ENCODE data around the gene CRHR2. TPM values are rescaled to one million over a fixed set of nuclear protein-coding genes. Genes with fewer than 3 reads are reported as not detected.

CRHR2 gene
- total RNA-seq, 1 donor from 2014 or later: not detected

GRCh38 chr7:30668102-30668501 lies 14.2 kb downstream of the CRHR2 start:
- H3K27ac ChIP-seq: no peak overlapping the region
- ATAC-seq (no peak), DNase-seq (no peak)
- H3K27me3 ChIP-seq (ENCODE audit: low read depth): no peaks in the 10 kb centered on the region
- H3K4me3 ChIP-seq: no peak overlapping the region
- no peaks in the 10 kb centered on the region for H3K4me1 ChIP-seq
- no peak for TF ChIP-seq CTCF (IDR thresholded peaks at IDR 0.05)
- no peaks in the 10 kb centered on the region for H3K36me3 ChIP-seq
- no peaks in the 10 kb centered on the region for H3K9me3 ChIP-seq
- intact Hi-C loops (cut with DNase I): no loop called here

DNA sequence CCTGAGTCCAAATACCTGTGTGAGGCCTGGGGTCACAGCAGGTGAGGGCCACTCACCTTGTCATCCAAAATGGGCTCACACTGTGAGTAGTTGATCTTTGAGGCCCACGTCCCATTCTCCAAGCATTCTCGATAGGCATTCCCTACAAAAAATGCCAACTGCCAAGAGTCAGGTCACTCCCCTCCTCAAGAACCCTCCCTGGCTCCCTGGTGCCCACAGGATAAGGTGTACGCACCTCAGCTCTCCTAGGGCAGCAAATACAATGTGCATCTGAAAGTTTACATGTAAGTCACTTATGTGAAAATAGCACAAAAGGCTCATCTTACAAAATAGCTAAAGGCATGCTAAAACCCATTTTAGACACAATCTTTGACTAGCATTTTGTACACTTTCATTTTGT lies 15.1 kb downstream of the CRHR2 start:
- no peak for ATAC-seq
- Histone ChIP-seq H3K36me3 (no peaks in the 10 kb centered on the region), H3K27me3 (ENCODE audit: low read depth) (no peaks in the 10 kb centered on the region), H3K9me3 (no peaks in the 10 kb centered on the region), H3K27ac (no peak overlapping the region), H3K4me3 (no peak overlapping the region), H3K4me1 (no peaks in the 10 kb centered on the region)
- DNase-seq: no peak
- intact Hi-C loops (cut with DNase I): no loop called here
- no peak for TF ChIP-seq CTCF (IDR thresholded peaks at IDR 0.05)

DNA sequence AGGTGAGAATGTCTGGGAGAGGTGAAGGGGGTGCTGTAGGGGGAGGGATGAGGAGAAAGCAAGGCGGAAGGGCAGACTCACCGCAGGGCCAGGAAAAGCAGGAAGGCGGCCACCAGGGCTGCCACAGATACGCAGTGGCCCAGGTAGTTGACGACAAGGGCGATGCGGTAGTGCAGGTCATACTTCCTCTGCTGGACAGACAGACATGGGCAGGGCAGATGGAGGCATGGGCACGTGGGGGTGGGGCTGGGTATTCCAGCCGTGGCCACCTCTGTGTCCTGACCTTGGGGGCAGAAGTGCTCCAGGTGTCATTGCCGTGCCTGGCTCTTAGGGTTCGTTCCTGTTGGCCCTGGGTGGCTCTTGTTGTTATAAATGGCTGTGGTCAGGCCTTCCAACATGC lies 16.8 kb downstream of the CRHR2 start:
- H3K4me1 ChIP-seq: no peaks in the 10 kb centered on the region
- no peak overlapping the region for H3K27ac ChIP-seq
- DNase-seq: no peak
- H3K36me3 ChIP-seq: no peaks in the 10 kb centered on the region
- no peak overlapping the region for H3K4me3 ChIP-seq
- H3K9me3 ChIP-seq: no peaks in the 10 kb centered on the region
- no peak for TF ChIP-seq CTCF (IDR thresholded peaks at IDR 0.05)
- intact Hi-C loops (cut with DNase I): no loop called here
- H3K27me3 ChIP-seq (ENCODE audit: low read depth): no peaks in the 10 kb centered on the region
- no peak for ATAC-seq

GRCh38 chr7:30665043-30665442 lies 17.2 kb downstream of the CRHR2 start:
- Histone ChIP-seq H3K4me3 (no peak overlapping the region), H3K9me3 (no peaks in the 10 kb centered on the region), H3K27me3 (ENCODE audit: low read depth) (no peaks in the 10 kb centered on the region), H3K27ac (no peak overlapping the region), H3K4me1 (no peaks in the 10 kb centered on the region), H3K36me3 (no peaks in the 10 kb centered on the region)
- ATAC-seq (no peak), DNase-seq (no peak)
- intact Hi-C loops (cut with DNase I): no loop called here
- TF ChIP-seq CTCF (IDR thresholded peaks at IDR 0.05): no peak

GRCh38 chr7:30664184-30664885 lies 17.9 kb downstream of the CRHR2 start:
- Histone ChIP-seq H3K4me3 (no peak overlapping the region), H3K27me3 (ENCODE audit: low read depth) (no peaks in the 10 kb centered on the region), H3K27ac (no peak overlapping the region), H3K4me1 (no peaks in the 10 kb centered on the region), H3K9me3 (no peaks in the 10 kb centered on the region), H3K36me3 (no peaks in the 10 kb centered on the region)
- DNase-seq (no peak), ATAC-seq (no peak)
- intact Hi-C loops (cut with DNase I): no loop called here
- no peak for TF ChIP-seq CTCF (IDR thresholded peaks at IDR 0.05)
